ENCODE results near the gene GRAMD1B.

DNA sequence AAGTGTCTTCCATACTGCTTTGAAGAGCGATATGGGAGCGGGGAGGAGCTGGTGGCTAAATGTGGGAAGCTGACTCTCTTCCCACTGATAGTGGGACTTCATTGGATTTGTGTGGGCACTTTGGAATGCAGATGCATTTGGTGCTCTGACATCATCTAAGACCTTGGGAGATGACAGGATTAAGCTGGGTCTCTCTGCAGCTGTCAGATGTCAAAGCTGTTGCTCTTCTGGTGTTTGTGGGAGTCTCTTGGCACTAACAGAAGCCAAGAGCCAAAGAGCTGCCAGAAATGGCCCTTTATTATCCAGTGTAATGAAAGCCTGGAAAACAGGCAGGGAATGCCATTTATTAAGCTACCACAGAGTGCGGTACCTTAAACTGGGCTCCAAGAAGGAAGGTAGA, 20.6 kb downstream of the GRAMD1B start:
- TF ChIP-seq, protein P1, sequence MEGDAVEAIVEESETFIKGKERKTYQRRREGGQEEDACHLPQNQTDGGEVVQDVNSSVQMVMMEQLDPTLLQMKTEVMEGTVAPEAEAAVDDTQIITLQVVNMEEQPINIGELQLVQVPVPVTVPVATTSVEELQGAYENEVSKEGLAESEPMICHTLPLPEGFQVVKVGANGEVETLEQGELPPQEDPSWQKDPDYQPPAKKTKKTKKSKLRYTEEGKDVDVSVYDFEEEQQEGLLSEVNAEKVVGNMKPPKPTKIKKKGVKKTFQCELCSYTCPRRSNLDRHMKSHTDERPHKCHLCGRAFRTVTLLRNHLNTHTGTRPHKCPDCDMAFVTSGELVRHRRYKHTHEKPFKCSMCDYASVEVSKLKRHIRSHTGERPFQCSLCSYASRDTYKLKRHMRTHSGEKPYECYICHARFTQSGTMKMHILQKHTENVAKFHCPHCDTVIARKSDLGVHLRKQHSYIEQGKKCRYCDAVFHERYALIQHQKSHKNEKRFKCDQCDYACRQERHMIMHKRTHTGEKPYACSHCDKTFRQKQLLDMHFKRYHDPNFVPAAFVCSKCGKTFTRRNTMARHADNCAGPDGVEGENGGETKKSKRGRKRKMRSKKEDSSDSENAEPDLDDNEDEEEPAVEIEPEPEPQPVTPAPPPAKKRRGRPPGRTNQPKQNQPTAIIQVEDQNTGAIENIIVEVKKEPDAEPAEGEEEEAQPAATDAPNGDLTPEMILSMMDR (IDR thresholded peaks at IDR 0.05; ENCODE audit: insufficient read depth, low read length), result no peak
- TF ChIP-seq POLR2AphosphoS5 (IDR thresholded peaks at IDR 0.05; ENCODE audit: low read depth) (no peak), GABPA (IDR thresholded peaks at IDR 0.05; ENCODE audit: low read depth) (no peak), SPI1 (IDR thresholded peaks at IDR 0.05; ENCODE audit: borderline replicate concordance, low read depth) (no peak)
- TF ChIP-seq, protein P2, sequence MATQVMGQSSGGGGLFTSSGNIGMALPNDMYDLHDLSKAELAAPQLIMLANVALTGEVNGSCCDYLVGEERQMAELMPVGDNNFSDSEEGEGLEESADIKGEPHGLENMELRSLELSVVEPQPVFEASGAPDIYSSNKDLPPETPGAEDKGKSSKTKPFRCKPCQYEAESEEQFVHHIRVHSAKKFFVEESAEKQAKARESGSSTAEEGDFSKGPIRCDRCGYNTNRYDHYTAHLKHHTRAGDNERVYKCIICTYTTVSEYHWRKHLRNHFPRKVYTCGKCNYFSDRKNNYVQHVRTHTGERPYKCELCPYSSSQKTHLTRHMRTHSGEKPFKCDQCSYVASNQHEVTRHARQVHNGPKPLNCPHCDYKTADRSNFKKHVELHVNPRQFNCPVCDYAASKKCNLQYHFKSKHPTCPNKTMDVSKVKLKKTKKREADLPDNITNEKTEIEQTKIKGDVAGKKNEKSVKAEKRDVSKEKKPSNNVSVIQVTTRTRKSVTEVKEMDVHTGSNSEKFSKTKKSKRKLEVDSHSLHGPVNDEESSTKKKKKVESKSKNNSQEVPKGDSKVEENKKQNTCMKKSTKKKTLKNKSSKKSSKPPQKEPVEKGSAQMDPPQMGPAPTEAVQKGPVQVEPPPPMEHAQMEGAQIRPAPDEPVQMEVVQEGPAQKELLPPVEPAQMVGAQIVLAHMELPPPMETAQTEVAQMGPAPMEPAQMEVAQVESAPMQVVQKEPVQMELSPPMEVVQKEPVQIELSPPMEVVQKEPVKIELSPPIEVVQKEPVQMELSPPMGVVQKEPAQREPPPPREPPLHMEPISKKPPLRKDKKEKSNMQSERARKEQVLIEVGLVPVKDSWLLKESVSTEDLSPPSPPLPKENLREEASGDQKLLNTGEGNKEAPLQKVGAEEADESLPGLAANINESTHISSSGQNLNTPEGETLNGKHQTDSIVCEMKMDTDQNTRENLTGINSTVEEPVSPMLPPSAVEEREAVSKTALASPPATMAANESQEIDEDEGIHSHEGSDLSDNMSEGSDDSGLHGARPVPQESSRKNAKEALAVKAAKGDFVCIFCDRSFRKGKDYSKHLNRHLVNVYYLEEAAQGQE (IDR thresholded peaks at IDR 0.05; ENCODE audit: insufficient replicate concordance, low read depth), result no peak
